Sigmoid colon (tissue), 7 donors: ENCODE data around the gene TMIGD2. TPM values are rescaled to one million over a fixed set of nuclear protein-coding genes. Genes with fewer than 3 reads are reported as not detected.
"Not testable (repeated sequence)": the region's sequence is repeated elsewhere in the genome, so short reads cannot be mapped to it uniquely, and the experiment has no call there.

Experiments used
- DNase-seq: peaks from one replicate; pipeline ENCODE4 v3.0.0-alpha.2; 2019
- H3K27ac ChIP-seq, 4 donors: fragments of 200-600 bp; sonication (generic); one replicate each; pipeline ENCODE4 v1.5.1; 2016 to 2019; ENCODE audit warnings: mild to moderate bottlenecking in 1 of 4
- H3K27me3 ChIP-seq, 3 donors: fragments of 200-600 bp; sonication (generic); one replicate each; pipeline ENCODE4 v1.5.1; 2019; ENCODE audit warnings: mild to moderate bottlenecking in 1 of 3
- H3K36me3 ChIP-seq, 4 donors: fragments of 200-600 bp; sonication (generic); one replicate each; pipeline ENCODE4 v1.5.1; 2016 to 2019
- H3K4me1 ChIP-seq, 4 donors: fragments of 200-600 bp; sonication (generic); one replicate each; pipeline ENCODE4 v1.5.1; 2017 to 2019
- H3K4me3 ChIP-seq, 4 donors: fragments of 200-600 bp; sonication (generic); one replicate each; pipeline ENCODE4 v1.5.1; 2017 to 2019; ENCODE audit warnings: mild to moderate bottlenecking in 2 of 4, moderate library complexity in 1 of 4
- H3K9me3 ChIP-seq, 4 donors: fragments of 200-600 bp in 3 of 4; sonication (generic) in 3 of 4; one replicate each; pipeline versions ENCODE4 v1.5.1 to v1.6.1; 2013 to 2019
- CTCF ChIP-seq, 4 experiments: fragments of 450-650 bp in 3 of 4; fragments of 200-600 bp in 1 of 4; IDR thresholded peaks; one replicate each; pipeline ENCODE4 v1.5.1; 2016 to 2019; ENCODE audit warnings: antibody characterized with exemption in 4 of 4, mild to moderate bottlenecking in 3 of 4, moderate library complexity in 2 of 4
- EP300 ChIP-seq, 4 donors: sonication (generic); formaldehyde crosslinking; IDR thresholded peaks; one replicate each; pipeline ENCODE4 v1.6.1; 2017; ENCODE audit warnings: antibody characterized with exemption in 4 of 4
- POLR2A ChIP-seq, 2 donors: fragments of 450-650 bp; IDR thresholded peaks; one replicate each; pipeline ENCODE4 v1.6.1; 2016; ENCODE audit warnings: antibody characterized with exemption in 2 of 2, mild to moderate bottlenecking in 2 of 2, moderate library complexity in 2 of 2
- POLR2AphosphoS5 ChIP-seq, 4 donors: sonication (generic); formaldehyde crosslinking; IDR thresholded peaks; one replicate each; pipeline ENCODE4 v1.6.1; 2017; ENCODE audit warnings: antibody characterized with exemption in 4 of 4
- WGBS, 2 donors: extraction: QIAGEN DNeasy Blood & Tissue Kit; methylation state at CpG; one replicate each; pipeline ENCODE4 v1.1.7; 2013; 5-methylcytosine and 5-hydroxymethylcytosine counted together
- intact Hi-C: fragments of 100-400 bp; cut with DNase I; formaldehyde crosslinking; loops from one replicate; pipeline ENCODE4 v1.15.1; 2023
- polyA plus RNA-seq, 3 donors: library from polyadenylated mRNA; stranded (reverse); fragments of 200-250 nt; gene quantifications; one replicate each; pipeline ENCODE4 v1.2.3, GENCODE V29; 2013
- total RNA-seq, 4 donors: library from RNA; depleted of rRNA; stranded (reverse); fragments of >200 nt; gene quantifications; one replicate each; pipeline ENCODE4 v1.1.0, GENCODE V29; 2016
- donor health status: healthy with polysubstance abuse.
- donor health status: Bipolar disorder and iron deficiency.
- donor health status: healthy.

The TMIGD2 gene
- total and polyA plus RNA-seq, 7 donors = 0.60 to 6.3 TPM; not detected in 5

- no peak for DNase-seq
Observed at GRCh38 chr19:4288091-4288777, 14.0 kb downstream of the TMIGD2 start.

GRCh38 chr19:4286141-4286540, 16.0 kb downstream of the TMIGD2 start:
- H3K27me3 ChIP-seq = peaks cover 3 to 43% (median 29%) of the 10 kb centered on the region in 3 donors
- H3K4me1 ChIP-seq, H3K36me3 ChIP-seq, intact Hi-C loops, H3K4me3 ChIP-seq, H3K27ac ChIP-seq, DNase-seq, H3K9me3 ChIP-seq: not testable (repeated sequence)
- 91 to 96% methylated on average over 4 of the region's 4 CpGs for WGBS, 2 donors

More at GRCh38 chr19:4288091-4288777, 14.0 kb downstream of the TMIGD2 start:
- 79 to 86% methylated on average over 16 of the region's 16 CpGs for WGBS, 2 donors
- Histone ChIP-seq H3K4me1 (no peaks in the 10 kb centered on the region), H3K9me3 (no peaks in the 10 kb centered on the region), H3K27me3 (peaks cover 3 to 25% (median 14%) of the 10 kb centered on the region in 3 donors), H3K36me3 (no peaks in the 10 kb centered on the region), H3K4me3 (no peak overlapping the region), H3K27ac (no peak overlapping the region)
- intact Hi-C loops = no loop called here
- TF ChIP-seq POLR2AphosphoS5 (IDR thresholded peaks at IDR 0.05) = no peak
- no peak for TF ChIP-seq POLR2A (IDR thresholded peaks at IDR 0.05)
- no peak for TF ChIP-seq EP300 (IDR thresholded peaks at IDR 0.05)
- no peak for TF ChIP-seq CTCF (IDR thresholded peaks at IDR 0.05)

GRCh38 chr19:4284974-4285373, 17.2 kb downstream of the TMIGD2 start:
- no peak for TF ChIP-seq EP300 (IDR thresholded peaks at IDR 0.05)
- no peak for TF ChIP-seq POLR2AphosphoS5 (IDR thresholded peaks at IDR 0.05)
- TF ChIP-seq POLR2A (IDR thresholded peaks at IDR 0.05) = no peak
- no peak for TF ChIP-seq CTCF (IDR thresholded peaks at IDR 0.05)
- WGBS, 2 donors = 24 to 70% methylated on average over 6 of the region's 6 CpGs
- Histone ChIP-seq H3K27ac (no peak overlapping the region), H3K4me1 (peaks cover 0 to 1% (median under 1%) of the 10 kb centered on the region in 4 donors), H3K27me3 (peaks cover 10 to 55% (median 39%) of the 10 kb centered on the region in 3 donors), H3K36me3 (no peaks in the 10 kb centered on the region), H3K9me3 (no peaks in the 10 kb centered on the region), H3K4me3 (no peak overlapping the region)
- no peak for DNase-seq
- intact Hi-C loops = no loop called here

GRCh38 chr19:4284176-4284958, 17.8 kb downstream of the TMIGD2 start:
- peaks cover 16 to 61% (median 45%) of the 10 kb centered on the region in 3 donors for H3K27me3 ChIP-seq
- no peaks in the 10 kb centered on the region for H3K36me3 ChIP-seq
- peaks cover 0 to 8% (median 7%) of the 10 kb centered on the region in 4 donors for H3K4me1 ChIP-seq
- no peak overlapping the region for H3K27ac ChIP-seq
- DNase-seq = no peak
- H3K9me3 ChIP-seq = no peaks in the 10 kb centered on the region
- TF ChIP-seq POLR2A (IDR thresholded peaks at IDR 0.05) = no peak
- no peak for TF ChIP-seq CTCF (IDR thresholded peaks at IDR 0.05)
- TF ChIP-seq EP300 (IDR thresholded peaks at IDR 0.05) = no peak
- no peak for TF ChIP-seq POLR2AphosphoS5 (IDR thresholded peaks at IDR 0.05)
- no peak overlapping the region for H3K4me3 ChIP-seq
- WGBS, 2 donors = 16 to 43% methylated on average over 20 of the region's 20 CpGs
- intact Hi-C loops = no loop called here
